ENCODE results near the gene ADAMTSL2. TPM values are rescaled to one million over a fixed set of nuclear protein-coding genes. Genes with fewer than 3 reads are reported as not detected.

The ADAMTSL2 gene
- polyA plus RNA-seq, 2 of the 4 experiments (the other 2 are of a cell fraction) = not detected

DNA sequence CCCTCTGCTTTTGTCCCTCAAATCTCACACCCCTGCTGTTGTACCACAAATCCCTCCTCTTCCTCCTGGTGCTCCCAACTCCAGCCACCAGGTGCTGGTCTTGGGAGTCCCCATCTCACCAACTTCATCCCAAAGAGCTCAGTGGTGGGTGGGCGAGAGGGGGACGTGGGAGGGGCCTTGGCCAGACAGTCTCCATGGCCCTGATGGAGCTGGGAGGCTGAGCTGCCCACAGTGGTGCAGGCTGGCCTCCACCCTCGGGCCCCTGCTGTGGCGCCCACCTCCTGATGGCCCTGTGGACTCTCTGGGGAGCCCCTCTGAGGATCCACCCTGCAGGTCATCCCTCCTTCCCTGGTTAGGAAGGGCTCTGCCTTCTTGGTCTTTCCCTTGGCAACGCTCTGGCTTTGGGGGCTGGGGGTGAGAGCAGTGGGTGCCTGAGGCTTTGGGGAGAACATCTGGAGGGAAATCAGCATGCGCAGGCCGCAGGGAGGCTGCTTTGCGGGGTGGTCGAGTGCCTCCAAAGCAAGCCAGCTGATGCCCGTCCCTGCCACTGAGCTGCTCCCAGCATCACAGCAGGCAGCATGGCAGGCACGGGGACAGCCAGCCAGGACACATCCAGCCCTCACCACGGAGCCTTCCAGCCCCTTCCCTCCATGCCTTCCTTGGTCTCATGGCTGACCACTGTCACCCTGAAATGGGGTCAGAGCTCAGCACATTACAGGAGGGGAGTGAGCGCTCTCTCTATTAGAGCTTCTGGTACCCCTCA is 82.3 kb downstream of the ADAMTSL2 start:
- no peak overlapping the region for H3K27ac ChIP-seq
- POLR2A ChIA-PET = no interaction called here

GRCh38 chr9:133618726-133619125 is 84.2 kb downstream of the ADAMTSL2 start:
- WGBS (ENCODE audit: missing lambda C conversion rate) = 55% methylated on average over 10 of the region's 10 CpGs
- ChIA-PET CTCF (interaction anchor here (1.3 kb wide), 1 partner anchor 11 kb away, joined by 3 read pairs; no protein-coding TSS in a partner anchor), POLR2A (no interaction called here)
- FAIRE-seq (no peak), ATAC-seq (no peak), DNase-seq (ENCODE audit: low read depth in 1 of 2, low spot score in 1 of 2) (no peak)
- Histone ChIP-seq H3K9me3 (peaks cover 7% of the 10 kb centered on the region; the same call in 2 of the 3 replicates), H3K4me1 (no peaks in the 10 kb centered on the region), H3K4me2 (no peak overlapping the region), H3K4me3 (no peak overlapping the region), H3K27ac (no peak overlapping the region)
- TF ChIP-seq HOXA7 (CRISPR knock-in tag; IDR thresholded peaks at IDR 0.05) (no peak), MAFK (IDR thresholded peaks at IDR 0.05; ENCODE audit: partially characterized antibody) (no peak), SMC3 (IDR thresholded peaks at IDR 0.05) (no peak), JUN (IDR thresholded peaks at IDR 0.05) (no peak), EHF (CRISPR knock-in tag; IDR thresholded peaks at IDR 0.05) (no peak), KDM1A (IDR thresholded peaks at IDR 0.05; ENCODE audit: low read depth) (no peak), CBX2 (IDR thresholded peaks at IDR 0.05; ENCODE audit: borderline replicate concordance, low read depth) (no peak), RCOR1 (IDR thresholded peaks at IDR 0.05; ENCODE audit: low read depth, low read length) (no peak), POLR2AphosphoS2 (conservative IDR thresholded peaks at IDR 0.05; ENCODE audit: low read length) (no peak), NFE2L2 (conservative IDR thresholded peaks at IDR 0.05; ENCODE audit: low read length) (no peak), EP300 (IDR thresholded peaks at IDR 0.05) (no peak), BHLHE40 (IDR thresholded peaks at IDR 0.05; ENCODE audit: low read depth, low read length) (no peak)
- TF ChIP-seq, protein P1, sequence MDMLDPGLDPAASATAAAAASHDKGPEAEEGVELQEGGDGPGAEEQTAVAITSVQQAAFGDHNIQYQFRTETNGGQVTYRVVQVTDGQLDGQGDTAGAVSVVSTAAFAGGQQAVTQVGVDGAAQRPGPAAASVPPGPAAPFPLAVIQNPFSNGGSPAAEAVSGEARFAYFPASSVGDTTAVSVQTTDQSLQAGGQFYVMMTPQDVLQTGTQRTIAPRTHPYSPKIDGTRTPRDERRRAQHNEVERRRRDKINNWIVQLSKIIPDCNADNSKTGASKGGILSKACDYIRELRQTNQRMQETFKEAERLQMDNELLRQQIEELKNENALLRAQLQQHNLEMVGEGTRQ (IDR thresholded peaks at IDR 0.05) = no peak
- TF ChIP-seq, protein P2, sequence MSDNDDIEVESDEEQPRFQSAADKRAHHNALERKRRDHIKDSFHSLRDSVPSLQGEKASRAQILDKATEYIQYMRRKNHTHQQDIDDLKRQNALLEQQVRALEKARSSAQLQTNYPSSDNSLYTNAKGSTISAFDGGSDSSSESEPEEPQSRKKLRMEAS (IDR thresholded peaks at IDR 0.05) = no peak
- TF ChIP-seq, protein P3, sequence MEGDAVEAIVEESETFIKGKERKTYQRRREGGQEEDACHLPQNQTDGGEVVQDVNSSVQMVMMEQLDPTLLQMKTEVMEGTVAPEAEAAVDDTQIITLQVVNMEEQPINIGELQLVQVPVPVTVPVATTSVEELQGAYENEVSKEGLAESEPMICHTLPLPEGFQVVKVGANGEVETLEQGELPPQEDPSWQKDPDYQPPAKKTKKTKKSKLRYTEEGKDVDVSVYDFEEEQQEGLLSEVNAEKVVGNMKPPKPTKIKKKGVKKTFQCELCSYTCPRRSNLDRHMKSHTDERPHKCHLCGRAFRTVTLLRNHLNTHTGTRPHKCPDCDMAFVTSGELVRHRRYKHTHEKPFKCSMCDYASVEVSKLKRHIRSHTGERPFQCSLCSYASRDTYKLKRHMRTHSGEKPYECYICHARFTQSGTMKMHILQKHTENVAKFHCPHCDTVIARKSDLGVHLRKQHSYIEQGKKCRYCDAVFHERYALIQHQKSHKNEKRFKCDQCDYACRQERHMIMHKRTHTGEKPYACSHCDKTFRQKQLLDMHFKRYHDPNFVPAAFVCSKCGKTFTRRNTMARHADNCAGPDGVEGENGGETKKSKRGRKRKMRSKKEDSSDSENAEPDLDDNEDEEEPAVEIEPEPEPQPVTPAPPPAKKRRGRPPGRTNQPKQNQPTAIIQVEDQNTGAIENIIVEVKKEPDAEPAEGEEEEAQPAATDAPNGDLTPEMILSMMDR (IDR thresholded peaks at IDR 0.05) = no peak

More for the DNA sequence above, 82.3 kb downstream of the ADAMTSL2 start:
- CTCF ChIA-PET = interaction anchor here (1.7 kb wide), 1 partner anchor 8 kb away, joined by 4 read pairs; no protein-coding TSS in a partner anchor
- FAIRE-seq (no peak), ATAC-seq (no peak), DNase-seq (ENCODE audit: low read depth in 1 of 2, low spot score in 1 of 2) (no peak)
- Histone ChIP-seq H3K4me3 (no peak overlapping the region), H3K9me3 (0 out of 3 replicates have a peak, but pooled peaks cover 1% of the 10 kb centered on the region), H3K4me2 (no peak overlapping the region), H3K4me1 (no peaks in the 10 kb centered on the region)
- no peak for TF ChIP-seq TP53 (CRISPR knock-in tag; IDR thresholded peaks at IDR 0.05)
- TF ChIP-seq HOXB5 (CRISPR knock-in tag; IDR thresholded peaks at IDR 0.05) = no peak
- TF ChIP-seq FOSL2 (IDR thresholded peaks at IDR 0.05) = no peak
- no peak for TF ChIP-seq FOSL2 (CRISPR knock-in tag; IDR thresholded peaks at IDR 0.05)
- no peak for TF ChIP-seq CHD2 (IDR thresholded peaks at IDR 0.05; ENCODE audit: low read length, partially characterized antibody)
- no peak for TF ChIP-seq POLR2A (IDR thresholded peaks at IDR 0.05; ENCODE audit: low read length)
- TF ChIP-seq JUN (IDR thresholded peaks at IDR 0.05) = no peak
- no peak for TF ChIP-seq CHD4 (IDR thresholded peaks at IDR 0.05; ENCODE audit: borderline replicate concordance)
- TF ChIP-seq RFX5 (IDR thresholded peaks at IDR 0.05) = no peak
- no peak for TF ChIP-seq RCOR1 (IDR thresholded peaks at IDR 0.05; ENCODE audit: low read depth, low read length)
- TF ChIP-seq GATA3 (IDR thresholded peaks at IDR 0.05; ENCODE audit: borderline replicate concordance) = no peak
- TF ChIP-seq RARB (CRISPR knock-in tag; IDR thresholded peaks at IDR 0.05) = no peak
- TF ChIP-seq ESRRA (IDR thresholded peaks at IDR 0.05; ENCODE audit: borderline replicate concordance, low read length) = no peak
- no peak for TF ChIP-seq RAD21 (conservative IDR thresholded peaks at IDR 0.05 in 1 of 2, IDR thresholded peaks at IDR 0.05 in 1 of 2)
- no peak for TF ChIP-seq KDM5A (IDR thresholded peaks at IDR 0.05)
- TF ChIP-seq BCL3 (IDR thresholded peaks at IDR 0.05) = no peak
- TF ChIP-seq, protein P3 (IDR thresholded peaks at IDR 0.05) = no peak
- no peak for TF ChIP-seq ATOH8 (CRISPR knock-in tag; IDR thresholded peaks at IDR 0.05; ENCODE audit: low read depth)
- no peak for TF ChIP-seq EHF (CRISPR knock-in tag; IDR thresholded peaks at IDR 0.05)
- TF ChIP-seq, protein P2 (IDR thresholded peaks at IDR 0.05) = no peak
- WGBS (ENCODE audit: missing lambda C conversion rate) = 27% methylated on average over 8 of the region's 13 CpGs
